Kidney epithelial cell (primary cell): ENCODE measurements around the gene PTPRR. TPM values are rescaled to one million over a fixed set of nuclear protein-coding genes. Genes with fewer than 3 reads are reported as not detected.

Experiments
- DNase-seq: peaks from one replicate; pipeline ENCODE4 v3.0.0-alpha.2; 2010; ENCODE audit warnings: low read depth
- H3K27me3 ChIP-seq: 2 replicates; pipeline ENCODE4 v1.6.0; 2011; ENCODE audit warnings: low read length; ENCODE audit not compliant: control insufficient read depth, insufficient read depth
- H3K36me3 ChIP-seq: 2 replicates; pipeline ENCODE4 v1.5.1; 2011; ENCODE audit warnings: low read length; ENCODE audit not compliant: control insufficient read depth, insufficient read depth
- H3K4me3 ChIP-seq: 2 replicates; pipeline ENCODE4 v1.5.1; 2011; ENCODE audit warnings: low read depth, mild to moderate bottlenecking, control low read depth, low read length
- CTCF ChIP-seq: IDR thresholded peaks from 2 replicates; pipeline ENCODE4 v1.5.1; 2011; ENCODE audit warnings: mild to moderate bottlenecking, moderate library complexity, low read length, control low read depth, inconsistent platforms; ENCODE audit not compliant: insufficient read depth, poor library complexity, severe bottlenecking
- total RNA-seq: library from RNA; depleted of rRNA; stranded (reverse); fragments of >200 nt; gene quantifications from 2 replicates; pipeline ENCODE4 v1.2.3, GENCODE V29; 2015

PTPRR gene
- total RNA-seq, 1 donor from 2014 or later: 2.3 TPM

GRCh38 chr12:70798016-70798783, 122.3 kb downstream of the PTPRR start:
- TF ChIP-seq CTCF: no peak
- Histone ChIP-seq H3K27me3 (no peaks in the 10 kb centered on the region), H3K4me3 (no peak overlapping the region), H3K36me3 (no peaks in the 10 kb centered on the region)
- DNase-seq: no peak

- no peaks in the 10 kb centered on the region for H3K27me3 ChIP-seq
- H3K4me3 ChIP-seq: no peak overlapping the region
- no peak for DNase-seq
- no peak for TF ChIP-seq CTCF
- H3K36me3 ChIP-seq: no peaks in the 10 kb centered on the region
Observed at GRCh38 chr12:70796989-70797388, 123.5 kb downstream of the PTPRR start.

GRCh38 chr12:70795608-70796007, 124.9 kb downstream of the PTPRR start:
- no peaks in the 10 kb centered on the region for H3K27me3 ChIP-seq
- H3K36me3 ChIP-seq: no peaks in the 10 kb centered on the region
- TF ChIP-seq CTCF: no peak
- no peak overlapping the region for H3K4me3 ChIP-seq
- DNase-seq: no peak

- no peak for DNase-seq
- no peaks in the 10 kb centered on the region for H3K36me3 ChIP-seq
Observed at GRCh38 chr12:70794131-70794530, 126.4 kb downstream of the PTPRR start.

GRCh38 chr12:70788774-70789173, 131.8 kb downstream of the PTPRR start:
- H3K27me3 ChIP-seq: no peaks in the 10 kb centered on the region
- TF ChIP-seq CTCF: no peak
- H3K36me3 ChIP-seq: no peaks in the 10 kb centered on the region
- H3K4me3 ChIP-seq: no peak overlapping the region
- no peak for DNase-seq

More at GRCh38 chr12:70794131-70794530, 126.4 kb downstream of the PTPRR start:
- TF ChIP-seq CTCF: no peak
- no peaks in the 10 kb centered on the region for H3K27me3 ChIP-seq
- no peak overlapping the region for H3K4me3 ChIP-seq

- no peak overlapping the region for H3K4me3 ChIP-seq
- DNase-seq: no peak
- no peaks in the 10 kb centered on the region for H3K27me3 ChIP-seq
- H3K36me3 ChIP-seq: no peaks in the 10 kb centered on the region
- no peak for TF ChIP-seq CTCF
Observed at GRCh38 chr12:70787612-70788011, 132.9 kb downstream of the PTPRR start.
